Keratinocyte (primary cell): ENCODE data around the gene FOXC1.

ENCODE experiments used
- CTCF ChIP-seq, 3 experiments: IDR thresholded peaks in 1 of 3; conservative IDR thresholded peaks in 1 of 3; optimal IDR thresholded peaks in 1 of 3; 2 replicates in 2 of 3; 3 replicates in 1 of 3; pipeline versions ENCODE3 to v1.5.1; 2011; ENCODE audit warnings: low read length in 3 of 3, mild to moderate bottlenecking in 3 of 3, moderate library complexity in 2 of 3, control low read depth in 1 of 3, inconsistent platforms in 1 of 3; ENCODE audit not compliant: insufficient read depth in 2 of 3; ENCODE audit errors: extremely low read depth in 1 of 3
- EZH2 ChIP-seq: IDR thresholded peaks from one replicate; pipeline ENCODE4 v1.6.1; 2012; ENCODE audit warnings: inconsistent platforms, mild to moderate bottlenecking, low read length, moderate library complexity

GRCh38 chr6:1570848-1571247, 38.9 kb upstream of the FOXC1 start:
- TF ChIP-seq CTCF (optimal IDR thresholded peaks at IDR 0.05 in 1 of 3, IDR thresholded peaks at IDR 0.05 in 1 of 3, conservative IDR thresholded peaks at IDR 0.05 in 1 of 3; ENCODE audit: extremely low read depth in 1 of 3, insufficient read depth in 2 of 3, low read length in 3 of 3) (no peak), EZH2 (no peak)
